Measurements from ENCODE around the gene OLIG1. TPM values are rescaled to one million over a fixed set of nuclear protein-coding genes. Genes with fewer than 3 reads are reported as not detected.

Gene OLIG1
- total RNA-seq, 2 experiments from 2014 or later = not detected

GRCh38 chr21:33029385-33029921, 40.5 kb upstream of the OLIG1 start:
- no peak for ATAC-seq (ENCODE audit: poor library complexity)
- Histone ChIP-seq H3K4me3 (ENCODE audit: low read length) (peak overlapping the region; percentile 14), H3K27ac (ENCODE audit: low read depth in 1 of 2, low read length in 2 of 2) (no peak overlapping the region), H3K4me1 (ENCODE audit: insufficient read depth, low read length) (peaks cover 49% of the 10 kb centered on the region), H3K9me3 (ENCODE audit: control insufficient read depth in 1 of 2, insufficient read depth in 1 of 2, low read length in 2 of 2) (peaks cover 0 to 53% of the 10 kb centered on the region in 2 experiments), H3K27me3 (ENCODE audit: control insufficient read depth in 1 of 2, insufficient read depth in 2 of 2, low read length in 2 of 2) (peaks cover 75 to 89% of the 10 kb centered on the region in 2 experiments), H3K36me3 (ENCODE audit: insufficient read depth, low read length) (no peaks in the 10 kb centered on the region)
- H3K36me3 Mint-ChIP-seq (ENCODE audit: low read depth) = no peaks in the 10 kb centered on the region
- intact Hi-C loops (cut with DNase I, micrococcal nuclease) = no loop called here
- ChIA-PET POLR2A (no interaction called here), CTCF (no interaction called here)
- no peak overlapping the region for H3K27ac Mint-ChIP-seq
- no peak for DNase-seq
- H3K9me3 Mint-ChIP-seq = no peaks in the 10 kb centered on the region
- peaks cover 41% of the 10 kb centered on the region for H3K4me1 Mint-ChIP-seq (ENCODE audit: low read depth)
- peaks cover 79% of the 10 kb centered on the region for H3K27me3 Mint-ChIP-seq
- H3K4me3 Mint-ChIP-seq = peak overlapping the region; percentile 48
- no peak for TF ChIP-seq CTCF (IDR thresholded peaks at IDR 0.05)

- Histone ChIP-seq H3K36me3 (ENCODE audit: insufficient read depth, low read length) (no peaks in the 10 kb centered on the region), H3K4me1 (ENCODE audit: insufficient read depth, low read length) (peaks cover 44% of the 10 kb centered on the region), H3K27me3 (ENCODE audit: control insufficient read depth in 1 of 2, insufficient read depth in 2 of 2, low read length in 2 of 2) (peaks cover 70 to 84% of the 10 kb centered on the region in 2 experiments), H3K4me3 (ENCODE audit: low read length) (no peak overlapping the region), H3K9me3 (ENCODE audit: control insufficient read depth in 1 of 2, insufficient read depth in 1 of 2, low read length in 2 of 2) (peaks cover 0 to 47% of the 10 kb centered on the region in 2 experiments), H3K27ac (ENCODE audit: low read depth in 1 of 2, low read length in 2 of 2) (no peak overlapping the region)
- H3K4me1 Mint-ChIP-seq (ENCODE audit: low read depth) = peaks cover 35% of the 10 kb centered on the region
- no peak for TF ChIP-seq CTCF (IDR thresholded peaks at IDR 0.05)
- no peak for ATAC-seq (ENCODE audit: poor library complexity)
- intact Hi-C loops (cut with DNase I, micrococcal nuclease) = no loop called here
- ChIA-PET CTCF (no interaction called here), POLR2A (no interaction called here)
- DNase-seq = no peak
- no peak overlapping the region for H3K4me3 Mint-ChIP-seq
- no peaks in the 10 kb centered on the region for H3K36me3 Mint-ChIP-seq (ENCODE audit: low read depth)
- peaks cover 79% of the 10 kb centered on the region for H3K27me3 Mint-ChIP-seq
- H3K27ac Mint-ChIP-seq = no peak overlapping the region
- no peaks in the 10 kb centered on the region for H3K9me3 Mint-ChIP-seq
Measured at GRCh38 chr21:33029975-33030461, 39.9 kb upstream of the OLIG1 start.

- no peak overlapping the region for H3K27ac ChIP-seq (ENCODE audit: low read depth in 1 of 2, low read length in 2 of 2)
- Mint-ChIP-seq H3K27me3 (peaks cover 80% of the 10 kb centered on the region), H3K27ac (no peak overlapping the region), H3K4me3 (no peak overlapping the region), H3K9me3 (no peaks in the 10 kb centered on the region), H3K4me1 (ENCODE audit: low read depth) (peaks cover 33% of the 10 kb centered on the region), H3K36me3 (ENCODE audit: low read depth) (no peaks in the 10 kb centered on the region)
- no peak for TF ChIP-seq CTCF (IDR thresholded peaks at IDR 0.05)
- DNase-seq (no peak), ATAC-seq (ENCODE audit: poor library complexity) (no peak)
- CTCF ChIA-PET = no interaction called here
- H3K27me3 ChIP-seq (ENCODE audit: control insufficient read depth in 1 of 2, insufficient read depth in 2 of 2, low read length in 2 of 2) = peaks cover 64 to 78% of the 10 kb centered on the region in 2 experiments
- intact Hi-C loops (cut with DNase I, micrococcal nuclease) = no loop called here
- peaks cover 0 to 41% of the 10 kb centered on the region in 2 experiments for H3K9me3 ChIP-seq (ENCODE audit: control insufficient read depth in 1 of 2, insufficient read depth in 1 of 2, low read length in 2 of 2)
- H3K4me3 ChIP-seq (ENCODE audit: low read length) = no peak overlapping the region
- peaks cover 38% of the 10 kb centered on the region for H3K4me1 ChIP-seq (ENCODE audit: insufficient read depth, low read length)
- H3K36me3 ChIP-seq (ENCODE audit: insufficient read depth, low read length) = no peaks in the 10 kb centered on the region
- POLR2A ChIA-PET = no interaction called here
Measured at GRCh38 chr21:33030633-33031032, 39.3 kb upstream of the OLIG1 start.

Measured in CD4-positive, alpha-beta T cell (primary cell).